ENCODE results near the gene SNRPN.

SNRPN gene

GRCh38 chr15:24944954-24945353 lies 9.8 kb upstream of the SNRPN start:
- no peak overlapping the region for H2AFZ ChIP-seq (ENCODE audit: low read length)
- H3K27me3 ChIP-seq (ENCODE audit: insufficient read depth, low read length): no peaks in the 10 kb centered on the region
- no peaks in the 10 kb centered on the region for H3K36me3 ChIP-seq (ENCODE audit: insufficient read depth, low read length)
- no peaks in the 10 kb centered on the region for H3K4me1 ChIP-seq (ENCODE audit: insufficient read depth, low read length, severe bottlenecking)
- TF ChIP-seq CTCF (IDR thresholded peaks at IDR 0.05; ENCODE audit: low read length): no peak
- TF ChIP-seq EZH2 (IDR thresholded peaks at IDR 0.05; ENCODE audit: borderline replicate concordance, low read length): no peak
- no peaks in the 10 kb centered on the region for H3F3A ChIP-seq (ENCODE audit: insufficient read depth, low read length)
- H3K4me3 ChIP-seq (ENCODE audit: low read depth, low read length, poor library complexity, severe bottlenecking): no peak overlapping the region
- H3K4me2 ChIP-seq (ENCODE audit: low read length): no peak overlapping the region
- H3K9me2 ChIP-seq (ENCODE audit: low read depth, low read length): no peaks in the 10 kb centered on the region
- H3K9me3 ChIP-seq (ENCODE audit: low read length): no peaks in the 10 kb centered on the region
- H3K79me2 ChIP-seq (ENCODE audit: insufficient read depth, low read length): no peaks in the 10 kb centered on the region
- H3K9ac ChIP-seq (ENCODE audit: low read length): no peak overlapping the region
- no peaks in the 10 kb centered on the region for H4K20me1 ChIP-seq (ENCODE audit: insufficient read depth, low read length)
- no peak overlapping the region for H3K27ac ChIP-seq (ENCODE audit: low read depth, low read length, poor library complexity, severe bottlenecking)

GRCh38 chr15:24945711-24946110 lies 9.1 kb upstream of the SNRPN start:
- Histone ChIP-seq H4K20me1 (ENCODE audit: insufficient read depth, low read length) (no peaks in the 10 kb centered on the region), H2AFZ (ENCODE audit: low read length) (no peak overlapping the region), H3K36me3 (ENCODE audit: insufficient read depth, low read length) (no peaks in the 10 kb centered on the region), H3K9me2 (ENCODE audit: low read depth, low read length) (no peaks in the 10 kb centered on the region), H3K79me2 (ENCODE audit: insufficient read depth, low read length) (no peaks in the 10 kb centered on the region), H3K27me3 (ENCODE audit: insufficient read depth, low read length) (no peaks in the 10 kb centered on the region), H3K27ac (ENCODE audit: low read depth, low read length, poor library complexity, severe bottlenecking) (no peak overlapping the region), H3K4me1 (ENCODE audit: insufficient read depth, low read length, severe bottlenecking) (no peaks in the 10 kb centered on the region), H3K4me2 (ENCODE audit: low read length) (no peak overlapping the region), H3K4me3 (ENCODE audit: low read depth, low read length, poor library complexity, severe bottlenecking) (no peak overlapping the region), H3K9me3 (ENCODE audit: low read length) (no peaks in the 10 kb centered on the region), H3K9ac (ENCODE audit: low read length) (no peak overlapping the region), H3F3A (ENCODE audit: insufficient read depth, low read length) (no peaks in the 10 kb centered on the region)
- TF ChIP-seq EZH2 (IDR thresholded peaks at IDR 0.05; ENCODE audit: borderline replicate concordance, low read length) (no peak), CTCF (IDR thresholded peaks at IDR 0.05; ENCODE audit: low read length) (no peak)

GRCh38 chr15:24948495-24948894 lies 6.3 kb upstream of the SNRPN start:
- H3F3A ChIP-seq (ENCODE audit: insufficient read depth, low read length): no peaks in the 10 kb centered on the region
- H2AFZ ChIP-seq (ENCODE audit: low read length): no peak overlapping the region
- no peak overlapping the region for H3K27ac ChIP-seq (ENCODE audit: low read depth, low read length, poor library complexity, severe bottlenecking)
- H3K4me2 ChIP-seq (ENCODE audit: low read length): no peak overlapping the region
- H3K36me3 ChIP-seq (ENCODE audit: insufficient read depth, low read length): no peaks in the 10 kb centered on the region
- TF ChIP-seq CTCF (IDR thresholded peaks at IDR 0.05; ENCODE audit: low read length) (no peak), EZH2 (IDR thresholded peaks at IDR 0.05; ENCODE audit: borderline replicate concordance, low read length) (no peak)
- H3K9me2 ChIP-seq (ENCODE audit: low read depth, low read length): no peaks in the 10 kb centered on the region
- no peaks in the 10 kb centered on the region for H3K27me3 ChIP-seq (ENCODE audit: insufficient read depth, low read length)
- H4K20me1 ChIP-seq (ENCODE audit: insufficient read depth, low read length): no peaks in the 10 kb centered on the region
- no peaks in the 10 kb centered on the region for H3K9me3 ChIP-seq (ENCODE audit: low read length)
- no peaks in the 10 kb centered on the region for H3K4me1 ChIP-seq (ENCODE audit: insufficient read depth, low read length, severe bottlenecking)
- no peak overlapping the region for H3K4me3 ChIP-seq (ENCODE audit: low read depth, low read length, poor library complexity, severe bottlenecking)
- no peaks in the 10 kb centered on the region for H3K79me2 ChIP-seq (ENCODE audit: insufficient read depth, low read length)
- no peak overlapping the region for H3K9ac ChIP-seq (ENCODE audit: low read length)
